ENCODE results near the gene RBM20.
A peak's percentile ranks its signal among the peaks of the same experiment; 100 is the strongest.
"Not testable (repeated sequence)": the region's sequence is repeated elsewhere in the genome, so short reads cannot be mapped to it uniquely, and the experiment has no call there.

The RBM20 gene

GRCh38 chr10:110723224-110723891 is 79.2 kb downstream of the RBM20 start:
- in situ Hi-C loops (cut with HindIII; ENCODE audit: low pct_ligation_motif_present, low sequenced_read_pairs), result no loop called here
- H3K27ac ChIP-seq, result no peak overlapping the region
- TF ChIP-seq CTCF (IDR thresholded peaks at IDR 0.05; ENCODE audit: low read depth, low read length, missing control alignments), result no peak
- H3K4me3 ChIP-seq (ENCODE audit: low read depth, low read length), result no peak overlapping the region
- no peaks in the 10 kb centered on the region for H3K36me3 ChIP-seq (replicated peaks)
- DNase-seq, result no peak
- H3K27me3 ChIP-seq (replicated peaks), result no peaks in the 10 kb centered on the region

DNA sequence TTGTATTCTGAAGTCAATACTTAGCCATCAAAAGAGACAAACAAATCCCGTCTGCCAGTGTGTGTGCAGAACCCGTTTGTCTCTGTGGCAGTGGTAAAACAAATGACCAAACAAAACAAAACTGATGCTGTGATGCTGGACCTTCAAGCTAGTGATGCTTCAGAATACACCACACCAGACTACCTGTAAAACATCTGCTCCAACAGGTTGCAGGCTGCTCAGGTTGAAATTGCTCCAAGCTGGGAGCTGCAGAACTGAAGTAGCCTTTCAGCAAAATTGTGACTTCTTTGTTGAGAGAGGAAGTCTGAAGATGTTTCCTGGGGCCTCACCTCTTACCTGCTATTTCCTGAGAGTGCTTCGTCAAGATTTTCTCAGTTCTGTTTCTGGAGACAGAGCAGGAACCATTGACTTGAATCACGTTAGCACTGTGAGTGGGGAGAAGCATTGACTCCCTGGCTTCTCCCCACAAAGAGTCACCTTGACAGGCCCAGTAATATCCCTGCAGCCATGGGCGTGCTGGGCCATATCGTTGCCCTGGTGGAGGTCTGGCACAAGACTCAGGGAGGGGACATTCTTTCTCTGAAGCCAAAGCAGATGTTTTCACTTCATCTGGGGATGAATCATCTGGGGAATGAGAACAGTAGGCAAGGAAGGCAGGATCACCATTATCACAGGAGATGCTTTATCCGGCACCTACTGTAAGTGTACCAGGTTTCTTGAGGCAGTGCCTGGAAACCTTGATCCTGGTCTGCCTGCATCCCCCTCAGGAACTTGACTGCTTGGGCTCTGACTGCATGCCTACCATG is 80.2 kb downstream of the RBM20 start:
- no peak for TF ChIP-seq CTCF (IDR thresholded peaks at IDR 0.05; ENCODE audit: low read depth, low read length, missing control alignments)
- Histone ChIP-seq H3K4me3 (ENCODE audit: low read depth, low read length) (no peak overlapping the region), H3K27ac (no peak overlapping the region), H3K36me3 (replicated peaks) (no peaks in the 10 kb centered on the region), H3K27me3 (replicated peaks) (no peaks in the 10 kb centered on the region)
- in situ Hi-C loops (cut with HindIII; ENCODE audit: low pct_ligation_motif_present, low sequenced_read_pairs), result no loop called here
- no peak for DNase-seq

GRCh38 chr10:110724937-110725336 is 80.8 kb downstream of the RBM20 start:
- H3K27ac ChIP-seq, result no peak overlapping the region
- H3K36me3 ChIP-seq (replicated peaks), result no peaks in the 10 kb centered on the region
- no peak overlapping the region for H3K4me3 ChIP-seq (ENCODE audit: low read depth, low read length)
- TF ChIP-seq CTCF (IDR thresholded peaks at IDR 0.05; ENCODE audit: low read depth, low read length, missing control alignments), result no peak
- in situ Hi-C loops (cut with HindIII; ENCODE audit: low pct_ligation_motif_present, low sequenced_read_pairs), result no loop called here
- DNase-seq, result no peak
- H3K27me3 ChIP-seq (replicated peaks), result no peaks in the 10 kb centered on the region

- Histone ChIP-seq H3K36me3 (replicated peaks) (no peaks in the 10 kb centered on the region), H3K4me3 (ENCODE audit: low read depth, low read length) (no peak overlapping the region), H3K27me3 (replicated peaks) (no peaks in the 10 kb centered on the region), H3K27ac (no peak overlapping the region)
- in situ Hi-C loops (cut with HindIII; ENCODE audit: low pct_ligation_motif_present, low sequenced_read_pairs), result no loop called here
- TF ChIP-seq CTCF (IDR thresholded peaks at IDR 0.05; ENCODE audit: low read depth, low read length, missing control alignments), result no peak
- DNase-seq, result peak; percentile 65
These were observed 81.9 kb downstream of the RBM20 start for GRCh38 chr10:110725801-110726630.

DNA sequence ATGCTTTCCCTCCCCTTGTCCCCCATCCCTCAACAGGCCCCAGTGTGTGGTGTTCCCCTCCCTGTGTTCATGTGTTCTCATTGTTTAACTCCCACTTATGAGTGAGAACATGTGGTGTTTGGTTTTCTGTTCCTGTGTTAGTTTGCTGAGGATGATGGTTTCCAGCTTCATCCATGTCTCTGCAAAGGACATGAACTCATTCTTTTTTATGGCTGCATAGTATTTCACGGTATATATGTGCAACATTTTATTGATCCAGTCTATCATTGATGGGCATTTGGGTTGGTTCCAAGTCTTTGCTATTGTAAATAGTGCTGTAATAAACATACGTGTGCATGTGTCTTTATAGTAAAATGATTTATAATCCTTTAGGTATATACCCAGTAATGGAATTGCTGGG is 83.6 kb downstream of the RBM20 start:
- in situ Hi-C loops (cut with HindIII; ENCODE audit: low pct_ligation_motif_present, low sequenced_read_pairs); H3K27me3 ChIP-seq (replicated peaks); H3K4me3 ChIP-seq (ENCODE audit: low read depth, low read length); H3K27ac ChIP-seq; DNase-seq; H3K36me3 ChIP-seq (replicated peaks): not testable (repeated sequence)

All from brain microvascular endothelial cell (primary cell).